GM12874 (cell line): ENCODE data around the gene LCORL.

Experiments used
- TF ChIP-seq, protein P1 (sequence below): IDR thresholded peaks from 2 replicates; pipeline ENCODE4 v1.5.1; 2011; ENCODE audit warnings: low read depth, mild to moderate bottlenecking, control low read depth, low read length, moderate library complexity; ENCODE audit not compliant: insufficient read depth

The LCORL gene

GRCh38 chr4:17810260-17811077 lies 211.1 kb downstream of the LCORL start, which contains the start of the genes DCAF16 and NCAPG:
TSS of gene DCAF16 (minus strand) at chr4:17810757. CDS start at chr4:17804141, 6,616 bp downstream.
TSS of gene NCAPG (plus strand) at chr4:17810979. CDS start at chr4:17811078, 99 bp downstream.
- TF ChIP-seq, protein P1, sequence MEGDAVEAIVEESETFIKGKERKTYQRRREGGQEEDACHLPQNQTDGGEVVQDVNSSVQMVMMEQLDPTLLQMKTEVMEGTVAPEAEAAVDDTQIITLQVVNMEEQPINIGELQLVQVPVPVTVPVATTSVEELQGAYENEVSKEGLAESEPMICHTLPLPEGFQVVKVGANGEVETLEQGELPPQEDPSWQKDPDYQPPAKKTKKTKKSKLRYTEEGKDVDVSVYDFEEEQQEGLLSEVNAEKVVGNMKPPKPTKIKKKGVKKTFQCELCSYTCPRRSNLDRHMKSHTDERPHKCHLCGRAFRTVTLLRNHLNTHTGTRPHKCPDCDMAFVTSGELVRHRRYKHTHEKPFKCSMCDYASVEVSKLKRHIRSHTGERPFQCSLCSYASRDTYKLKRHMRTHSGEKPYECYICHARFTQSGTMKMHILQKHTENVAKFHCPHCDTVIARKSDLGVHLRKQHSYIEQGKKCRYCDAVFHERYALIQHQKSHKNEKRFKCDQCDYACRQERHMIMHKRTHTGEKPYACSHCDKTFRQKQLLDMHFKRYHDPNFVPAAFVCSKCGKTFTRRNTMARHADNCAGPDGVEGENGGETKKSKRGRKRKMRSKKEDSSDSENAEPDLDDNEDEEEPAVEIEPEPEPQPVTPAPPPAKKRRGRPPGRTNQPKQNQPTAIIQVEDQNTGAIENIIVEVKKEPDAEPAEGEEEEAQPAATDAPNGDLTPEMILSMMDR = no peak

DNA sequence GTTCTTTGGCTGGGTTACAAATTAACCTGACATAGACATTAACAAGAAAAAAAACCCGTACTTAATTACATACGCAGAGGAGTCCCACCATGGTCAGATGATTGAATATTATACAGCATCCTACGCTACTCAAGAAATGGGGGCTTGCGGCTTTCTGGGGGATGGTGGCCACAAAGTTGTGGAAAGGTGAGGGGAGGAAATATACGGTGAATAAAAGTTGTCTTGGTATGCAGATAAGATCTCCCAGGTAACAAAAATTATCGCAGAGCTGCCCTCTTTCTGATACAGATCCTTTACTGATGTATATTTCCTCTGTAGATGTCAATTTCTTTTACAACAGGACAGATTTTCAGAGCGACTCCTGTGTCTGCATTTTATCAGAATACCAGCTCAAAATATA lies 211.9 kb downstream of the LCORL start:
- TF ChIP-seq, protein P1 = no peak

GRCh38 chr4:17807446-17807845 lies 214.1 kb downstream of the LCORL start:
- TF ChIP-seq, protein P1 = no peak

- TF ChIP-seq, protein P1 = no peak
Measured at GRCh38 chr4:17805580-17806155, 215.9 kb downstream of the LCORL start.

DNA sequence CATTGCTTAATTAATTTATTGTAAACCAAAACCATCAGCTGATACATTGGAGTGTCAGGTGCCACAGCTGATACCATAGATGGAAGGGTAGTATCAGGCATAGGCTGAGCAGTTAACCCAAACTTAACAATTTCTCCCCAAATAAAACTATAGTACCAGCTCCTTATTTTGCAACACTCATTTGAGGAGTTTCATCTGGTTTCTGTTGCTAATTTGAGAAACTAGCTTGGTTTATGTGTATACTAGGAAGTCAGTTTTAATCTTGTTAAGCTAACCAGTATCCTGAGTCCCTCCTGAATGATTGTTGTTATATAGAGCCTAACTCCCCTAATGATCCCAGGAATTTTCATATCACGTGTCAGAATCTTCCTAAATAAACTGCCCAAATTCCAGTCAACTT lies 223.7 kb downstream of the LCORL start:
- TF ChIP-seq, protein P1 = no peak

DNA sequence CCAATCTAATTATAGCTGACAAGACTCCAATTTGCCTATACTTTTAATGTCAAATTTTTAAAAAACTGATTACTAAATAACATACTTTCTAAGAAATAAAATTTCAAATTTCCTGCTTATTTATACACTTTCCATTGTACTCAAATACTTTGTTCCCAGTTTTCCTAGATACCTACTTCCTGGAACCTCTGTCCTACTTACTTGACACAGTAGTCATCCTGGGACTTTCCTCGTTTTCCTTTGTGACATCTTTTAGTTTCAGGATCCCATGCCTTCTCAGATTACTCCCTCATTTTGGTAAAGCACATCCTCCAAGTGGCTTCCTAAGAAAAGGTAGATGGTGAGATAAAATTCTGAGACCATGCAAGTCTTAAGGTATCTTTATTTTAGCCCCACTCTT lies 226.8 kb downstream of the LCORL start:
- TF ChIP-seq, protein P1 = no peak
